Mesenchymal stem cell (in vitro differentiated cells and primary cell): ENCODE data around the gene ACOX1.

ENCODE experiments used
- DNase-seq: peaks from one replicate; pipeline ENCODE4 v3.0.0-alpha.2; 2013
- H2AFZ ChIP-seq: one replicate; pipeline ENCODE4 v1.6.1; 2013; ENCODE audit warnings: low read depth, mild to moderate bottlenecking, control low read depth, inconsistent platforms, low read length, moderate library complexity
- H2AK5ac ChIP-seq: 2 replicates; pipeline ENCODE4 v1.6.1; 2013; ENCODE audit warnings: low read length, moderate library complexity, mild to moderate bottlenecking, inconsistent platforms; ENCODE audit not compliant: severe bottlenecking
- H2BK120ac ChIP-seq: one replicate; pipeline ENCODE4 v1.6.1; 2013; ENCODE audit warnings: low read depth, mild to moderate bottlenecking, inconsistent platforms, low read length, moderate library complexity
- H2BK12ac ChIP-seq, 2 experiments: one replicate each; pipeline ENCODE4 v1.6.1; 2013; ENCODE audit warnings: inconsistent platforms in 2 of 2, low read length in 2 of 2, mild to moderate bottlenecking in 2 of 2, moderate library complexity in 2 of 2, control low read depth in 1 of 2
- H2BK15ac ChIP-seq: one replicate; pipeline ENCODE4 v1.6.1; 2013; ENCODE audit warnings: mild to moderate bottlenecking, low read depth, inconsistent platforms; ENCODE audit not compliant: poor library complexity, severe bottlenecking
- H2BK5ac ChIP-seq: 2 replicates; pipeline ENCODE4 v1.6.1; 2013; ENCODE audit warnings: low read depth, mild to moderate bottlenecking, low read length, control low read depth, inconsistent platforms; ENCODE audit not compliant: poor library complexity, severe bottlenecking
- H3K14ac ChIP-seq, 2 experiments: one replicate each; pipeline ENCODE4 v1.6.1; 2013; ENCODE audit warnings: inconsistent platforms in 2 of 2, low read length in 2 of 2, control low read depth in 1 of 2, mild to moderate bottlenecking in 1 of 2, moderate library complexity in 1 of 2
- H3K18ac ChIP-seq, 2 experiments: one replicate each; pipeline ENCODE4 v1.6.1; 2013; ENCODE audit warnings: inconsistent platforms in 2 of 2, low read length in 2 of 2, control low read depth in 1 of 2, low read depth in 1 of 2, mild to moderate bottlenecking in 1 of 2
- H3K23ac ChIP-seq, 2 experiments: one replicate each; pipeline ENCODE4 v1.6.1; 2013; ENCODE audit warnings: inconsistent platforms in 2 of 2, low read length in 2 of 2, mild to moderate bottlenecking in 2 of 2, moderate library complexity in 2 of 2, control low read depth in 1 of 2
- H3K27ac ChIP-seq: 2 replicates; pipeline ENCODE4 v1.5.1; 2013; ENCODE audit warnings: mild to moderate bottlenecking, moderate library complexity, low read length, control low read depth, inconsistent platforms; ENCODE audit not compliant: poor library complexity, severe bottlenecking
- H3K27me3 ChIP-seq, 2 experiments: 2 replicates each; pipeline versions ENCODE4 v1.6.1 to v1.7.0; 2013; ENCODE audit warnings: low read length in 2 of 2, mild to moderate bottlenecking in 2 of 2, moderate library complexity in 2 of 2, control low read depth in 1 of 2, inconsistent platforms in 1 of 2; ENCODE audit not compliant: control insufficient read depth in 1 of 2, insufficient read depth in 1 of 2
- H3K36me3 ChIP-seq, 2 experiments: 2 replicates each; pipeline versions ENCODE4 v1.6.1 to v1.7.0; 2013; ENCODE audit warnings: low read length in 2 of 2, control low read depth in 1 of 2, inconsistent platforms in 1 of 2, low read depth in 1 of 2, mild to moderate bottlenecking in 1 of 2; ENCODE audit not compliant: insufficient read depth in 2 of 2, control insufficient read depth in 1 of 2
- H3K4ac ChIP-seq, 2 experiments: one replicate each; pipeline ENCODE4 v1.6.1; 2013; ENCODE audit warnings: inconsistent platforms in 2 of 2, low read length in 2 of 2, mild to moderate bottlenecking in 2 of 2, moderate library complexity in 2 of 2, control low read depth in 1 of 2, low read depth in 1 of 2
- H3K4me1 ChIP-seq: 2 replicates; pipeline ENCODE4 v1.6.1; 2013; ENCODE audit warnings: low read depth, low read length, control low read depth; ENCODE audit not compliant: control insufficient read depth, insufficient read depth
- H3K4me2 ChIP-seq: 2 replicates; pipeline ENCODE4 v1.6.1; 2013; ENCODE audit warnings: low read length, mild to moderate bottlenecking, inconsistent platforms; ENCODE audit not compliant: poor library complexity, severe bottlenecking
- H3K4me3 ChIP-seq, 2 experiments: 2 replicates each; pipeline versions ENCODE4 v1.5.1 to v1.7.0; 2013; ENCODE audit warnings: low read length in 2 of 2, mild to moderate bottlenecking in 2 of 2, control low read depth in 1 of 2, low read depth in 1 of 2; ENCODE audit not compliant: insufficient read depth in 1 of 2
- H3K79me1 ChIP-seq: replicated peaks from 2 replicates; pipeline ENCODE4 v1.6.1; 2013; ENCODE audit warnings: mild to moderate bottlenecking, control low read depth, low read length, inconsistent platforms; ENCODE audit not compliant: poor library complexity, severe bottlenecking
- H3K9ac ChIP-seq: 2 replicates; pipeline ENCODE4 v1.7.0; 2013; ENCODE audit warnings: mild to moderate bottlenecking, low read length, moderate library complexity
- H3K9me3 ChIP-seq: 2 replicates; pipeline ENCODE4 v1.7.0; 2013; ENCODE audit warnings: mild to moderate bottlenecking, low read length; ENCODE audit not compliant: control insufficient read depth
- H4K8ac ChIP-seq: one replicate; pipeline ENCODE4 v1.6.1; 2013; ENCODE audit warnings: inconsistent platforms, mild to moderate bottlenecking, low read length, moderate library complexity
- H4K91ac ChIP-seq: one replicate; pipeline ENCODE4 v1.6.1; 2013; ENCODE audit warnings: mild to moderate bottlenecking, low read length, inconsistent platforms
- WGBS: methylation state at CpG from one replicate; pipeline ENCODE4 v1.1.7; 2013; ENCODE audit warnings: mixed read lengths; 5-methylcytosine and 5-hydroxymethylcytosine counted together

ACOX1 gene

GRCh38 chr17:75914643-75915267 lies 64.2 kb downstream of the ACOX1 start:
- Histone ChIP-seq H3K23ac (no peak overlapping the region), H3K9ac (no peak overlapping the region), H3K79me1 (no peaks in the 10 kb centered on the region), H3K4me3 (no peak overlapping the region), H3K14ac (peak overlapping the region in 1 of 2 experiments; percentile 26), H3K4ac (peak overlapping the region in 1 of 2 experiments; percentile 24), H4K8ac (no peak overlapping the region), H3K27ac (no peak overlapping the region), H2BK15ac (no peak overlapping the region), H2BK5ac (no peak overlapping the region), H3K4me2 (no peak overlapping the region), H3K27me3 (no peaks in the 10 kb centered on the region), H2BK120ac (no peak overlapping the region), H3K4me1 (peaks cover 5% of the 10 kb centered on the region), H2AK5ac (no peak overlapping the region), H3K36me3 (peaks cover 36 to 42% of the 10 kb centered on the region in 2 experiments), H2AFZ (no peak overlapping the region), H3K9me3 (no peaks in the 10 kb centered on the region), H2BK12ac (no peak overlapping the region), H3K18ac (no peak overlapping the region), H4K91ac (no peak overlapping the region)
- DNase-seq = no peak
- 92% methylated on average over 34 of the region's 34 CpGs for WGBS

- H3K23ac ChIP-seq = no peak overlapping the region
- no peaks in the 10 kb centered on the region for H3K9me3 ChIP-seq
- H3K79me1 ChIP-seq = no peaks in the 10 kb centered on the region
- H3K27me3 ChIP-seq = no peaks in the 10 kb centered on the region
- no peak overlapping the region for H3K18ac ChIP-seq
- peaks cover 30 to 37% of the 10 kb centered on the region in 2 experiments for H3K36me3 ChIP-seq
- no peak overlapping the region for H3K14ac ChIP-seq
- H3K4ac ChIP-seq = no peak overlapping the region
- H2AK5ac ChIP-seq = no peak overlapping the region
- H3K27ac ChIP-seq = no peak overlapping the region
- H3K4me2 ChIP-seq = no peak overlapping the region
- no peak overlapping the region for H4K8ac ChIP-seq
- no peak overlapping the region for H3K4me3 ChIP-seq
- no peak overlapping the region for H2BK5ac ChIP-seq
- H3K4me1 ChIP-seq = peaks cover 7% of the 10 kb centered on the region
- H2BK12ac ChIP-seq = no peak overlapping the region
- 96% methylated on average over 32 of the region's 32 CpGs for WGBS
- no peak for DNase-seq
- no peak overlapping the region for H2BK120ac ChIP-seq
- H4K91ac ChIP-seq = no peak overlapping the region
- H2BK15ac ChIP-seq = no peak overlapping the region
- H2AFZ ChIP-seq = no peak overlapping the region
- no peak overlapping the region for H3K9ac ChIP-seq
Measured at GRCh38 chr17:75913537-75914210, 65.3 kb downstream of the ACOX1 start.

- Histone ChIP-seq H3K23ac (no peak overlapping the region), H2BK120ac (no peak overlapping the region), H3K4me3 (no peak overlapping the region), H3K9ac (no peak overlapping the region), H4K91ac (no peak overlapping the region), H3K79me1 (no peaks in the 10 kb centered on the region), H3K4ac (no peak overlapping the region), H3K4me1 (peaks cover 8% of the 10 kb centered on the region), H3K36me3 (peaks cover 24 to 26% of the 10 kb centered on the region in 2 experiments), H3K18ac (no peak overlapping the region), H2BK12ac (no peak overlapping the region), H2BK15ac (no peak overlapping the region), H4K8ac (no peak overlapping the region), H3K27ac (no peak overlapping the region), H2AFZ (no peak overlapping the region), H3K9me3 (no peaks in the 10 kb centered on the region), H2AK5ac (no peak overlapping the region), H3K27me3 (no peaks in the 10 kb centered on the region), H3K4me2 (no peak overlapping the region), H3K14ac (no peak overlapping the region), H2BK5ac (no peak overlapping the region)
- no peak for DNase-seq
- WGBS = 67% methylated on average over 6 of the region's 6 CpGs
Measured at GRCh38 chr17:75910699-75911098, 68.3 kb downstream of the ACOX1 start.

GRCh38 chr17:75909812-75910274 lies 69.1 kb downstream of the ACOX1 start:
- Histone ChIP-seq H3K4me1 (peaks cover 9% of the 10 kb centered on the region), H3K23ac (no peak overlapping the region), H3K27ac (no peak overlapping the region), H3K27me3 (no peaks in the 10 kb centered on the region), H3K36me3 (peaks cover 21 to 24% of the 10 kb centered on the region in 2 experiments), H4K8ac (peak overlapping the region; percentile 67), H3K9ac (no peak overlapping the region), H2BK12ac (no peak overlapping the region), H3K4me3 (no peak overlapping the region), H3K4me2 (no peak overlapping the region), H3K18ac (no peak overlapping the region), H2AK5ac (no peak overlapping the region), H2BK5ac (no peak overlapping the region), H2AFZ (no peak overlapping the region), H3K4ac (no peak overlapping the region), H3K9me3 (no peaks in the 10 kb centered on the region), H2BK120ac (no peak overlapping the region), H4K91ac (no peak overlapping the region), H2BK15ac (no peak overlapping the region), H3K14ac (no peak overlapping the region), H3K79me1 (no peaks in the 10 kb centered on the region)
- DNase-seq = no peak
- 92% methylated on average over 11 of the region's 11 CpGs for WGBS
